ENCODE data around the gene UBTFL1. TPM values are rescaled to one million over a fixed set of nuclear protein-coding genes. Genes with fewer than 3 reads are reported as not detected.
A peak's percentile ranks its signal among the peaks of the same experiment; 100 is the strongest.

UBTFL1 gene
- total RNA-seq, 1 experiment from 2014 or later: not detected

DNA sequence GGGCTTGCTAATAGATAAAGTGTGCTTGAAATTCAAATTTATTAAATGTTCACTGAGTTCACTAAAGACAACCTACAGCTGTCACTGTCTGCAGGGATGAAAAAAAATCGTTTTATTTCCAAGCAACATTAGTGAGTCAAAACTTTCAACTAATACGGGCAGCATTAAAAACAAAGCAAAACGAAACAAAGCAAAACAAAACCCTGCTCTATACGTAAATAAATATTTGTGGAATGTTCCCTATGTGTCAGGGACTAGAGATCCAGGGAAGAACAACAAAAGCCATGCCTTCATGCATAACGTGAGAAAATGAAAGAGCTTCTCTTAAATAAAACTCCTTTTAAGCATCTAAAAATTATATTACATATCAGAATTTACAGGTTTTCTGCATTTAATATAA is 49.3 kb downstream of the UBTFL1 start:
- Histone ChIP-seq H3K27me3 (ENCODE audit: low read length) (peaks cover 45% of the 10 kb centered on the region), H3F3A (ENCODE audit: low read length, unreplicated experiment) (no peaks in the 10 kb centered on the region), H3K9me2 (replicated peaks; ENCODE audit: low read length) (no peaks in the 10 kb centered on the region), H3K36me3 (ENCODE audit: low read depth, low read length) (no peaks in the 10 kb centered on the region), H3K4me3 (ENCODE audit: low read length) (peak overlapping the region; percentile 50), H3K9ac (ENCODE audit: low read length) (no peak overlapping the region), H3K79me2 (ENCODE audit: low read length) (no peaks in the 10 kb centered on the region), H2AFZ (ENCODE audit: low read length) (no peak overlapping the region), H3K27ac (ENCODE audit: low read length) (no peak overlapping the region), H3K4me1 (ENCODE audit: insufficient read depth, low read length) (no peaks in the 10 kb centered on the region), H3K9me3 (ENCODE audit: low read length) (no peaks in the 10 kb centered on the region), H4K20me1 (ENCODE audit: low read length) (no peaks in the 10 kb centered on the region), H3K4me2 (ENCODE audit: low read length) (peak overlapping the region; percentile 56)
- TF ChIP-seq, protein P1, sequence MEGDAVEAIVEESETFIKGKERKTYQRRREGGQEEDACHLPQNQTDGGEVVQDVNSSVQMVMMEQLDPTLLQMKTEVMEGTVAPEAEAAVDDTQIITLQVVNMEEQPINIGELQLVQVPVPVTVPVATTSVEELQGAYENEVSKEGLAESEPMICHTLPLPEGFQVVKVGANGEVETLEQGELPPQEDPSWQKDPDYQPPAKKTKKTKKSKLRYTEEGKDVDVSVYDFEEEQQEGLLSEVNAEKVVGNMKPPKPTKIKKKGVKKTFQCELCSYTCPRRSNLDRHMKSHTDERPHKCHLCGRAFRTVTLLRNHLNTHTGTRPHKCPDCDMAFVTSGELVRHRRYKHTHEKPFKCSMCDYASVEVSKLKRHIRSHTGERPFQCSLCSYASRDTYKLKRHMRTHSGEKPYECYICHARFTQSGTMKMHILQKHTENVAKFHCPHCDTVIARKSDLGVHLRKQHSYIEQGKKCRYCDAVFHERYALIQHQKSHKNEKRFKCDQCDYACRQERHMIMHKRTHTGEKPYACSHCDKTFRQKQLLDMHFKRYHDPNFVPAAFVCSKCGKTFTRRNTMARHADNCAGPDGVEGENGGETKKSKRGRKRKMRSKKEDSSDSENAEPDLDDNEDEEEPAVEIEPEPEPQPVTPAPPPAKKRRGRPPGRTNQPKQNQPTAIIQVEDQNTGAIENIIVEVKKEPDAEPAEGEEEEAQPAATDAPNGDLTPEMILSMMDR (conservative IDR thresholded peaks at IDR 0.05; ENCODE audit: low read depth, low read length): no peak
- TF ChIP-seq EZH2 (IDR thresholded peaks at IDR 0.05; ENCODE audit: low read length, unreplicated experiment) (no peak), EZH2phosphoT487 (IDR thresholded peaks at IDR 0.05; ENCODE audit: borderline replicate concordance, low read length) (no peak)
- ATAC-seq (no peak), DNase-seq (no peak)
- CTCF ChIA-PET: no interaction called here
- no TSS peak for BruUV-seq (replicated peaks)
- intact Hi-C loops (cut with micrococcal nuclease): no loop called here
- POLR2A ChIA-PET (ENCODE audit: unreplicated experiment): interaction anchor here (0.6 kb wide), 1 partner anchor 103 kb away, joined by 3 read pairs; no protein-coding TSS in a partner anchor

Other genes starting within 250 kb of the UBTFL1 start
- gene TRIM64B, start 207.5 kb upstream of the UBTFL1 start, total RNA-seq (2014; rRNA removed): not detected in 2 replicates
- gene TRIM49D1, start 163.7 kb upstream of the UBTFL1 start, total RNA-seq (2014; rRNA removed): not detected in 2 replicates
- not detected in 2 replicates for gene TRIM49D2, start 161.9 kb upstream of the UBTFL1 start, total RNA-seq (2014; rRNA removed)
- not detected in 2 replicates for gene TRIM64, start 119.9 kb upstream of the UBTFL1 start, total RNA-seq (2014; rRNA removed)
- not detected in 2 replicates for gene TRIM49C, start 54.8 kb upstream of the UBTFL1 start, total RNA-seq (2014; rRNA removed)
- 0.29 TPM in 1 of 2 replicates, not detected in the other for gene NAALAD2, start 48.7 kb downstream of the UBTFL1 start, total RNA-seq (2014; rRNA removed)
- gene CHORDC1, start 137.1 kb downstream of the UBTFL1 start, total RNA-seq (2014; rRNA removed): 55.9 and 66.9 TPM in 2 replicates

Data from PC-3 (cell line).